Activated T-cell treated with anti-CD3 and anti-CD28 coated beads, Interleukin-2, amount 50 U/mL, for 24 hours (primary cell): ENCODE measurements around the gene CCDC68.
"Not testable (repeated sequence)": the region's sequence is repeated elsewhere in the genome, so short reads cannot be mapped to it uniquely, and the experiment has no call there.

Source experiments
- DNase-seq: peaks from one replicate; pipeline ENCODE4 v3.0.0-alpha.2; 2020
- H3K27ac Mint-ChIP-seq: 2 replicates; pipeline ENCODE4 v1.8.0; 2020; ENCODE audit warnings: mild to moderate bottlenecking, mixed read lengths
- H3K27me3 Mint-ChIP-seq: 2 replicates; pipeline ENCODE4 v1.8.0; 2020; ENCODE audit warnings: mixed read lengths
- H3K36me3 Mint-ChIP-seq: 2 replicates; pipeline ENCODE4 v1.8.0; 2020; ENCODE audit warnings: low read depth, mixed read lengths
- H3K4me1 Mint-ChIP-seq: 2 replicates; pipeline ENCODE4 v1.8.0; 2020; ENCODE audit warnings: low read depth, mixed read lengths
- H3K4me3 Mint-ChIP-seq: 2 replicates; pipeline ENCODE4 v1.8.0; 2020; ENCODE audit warnings: mild to moderate bottlenecking, moderate library complexity, mixed read lengths
- H3K9me3 Mint-ChIP-seq: 2 replicates; pipeline ENCODE4 v1.8.0; 2020; ENCODE audit warnings: mixed read lengths

CCDC68 gene

DNA sequence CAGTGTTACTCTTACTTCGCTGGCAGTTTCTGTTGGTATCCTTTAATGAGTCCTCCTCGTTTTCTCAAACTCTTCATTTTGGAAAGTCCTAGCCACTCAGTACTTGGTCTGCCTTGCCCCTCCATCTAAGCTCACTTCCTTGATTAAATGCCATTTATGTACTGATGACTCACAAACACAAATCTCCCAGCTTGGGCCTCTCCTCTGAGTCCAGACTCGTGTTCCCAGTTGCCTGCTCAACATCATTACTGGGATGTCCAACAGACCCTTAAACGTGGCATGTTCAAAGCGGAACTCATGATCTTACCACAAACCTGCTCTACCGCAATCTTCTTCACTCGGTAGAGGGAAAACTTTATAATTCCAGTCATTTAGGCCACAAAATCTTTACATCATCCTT, 13.8 kb upstream of the CCDC68 start:
- no peak for DNase-seq
- no peaks in the 10 kb centered on the region for H3K36me3 Mint-ChIP-seq
- no peak overlapping the region for H3K4me3 Mint-ChIP-seq
- H3K9me3 Mint-ChIP-seq: no peaks in the 10 kb centered on the region
- H3K27ac Mint-ChIP-seq: no peak overlapping the region
- H3K27me3 Mint-ChIP-seq: no peaks in the 10 kb centered on the region
- no peaks in the 10 kb centered on the region for H3K4me1 Mint-ChIP-seq

- Mint-ChIP-seq H3K36me3 (no peaks in the 10 kb centered on the region), H3K4me3 (no peak overlapping the region), H3K27me3 (peaks cover 4% of the 10 kb centered on the region), H3K27ac (no peak overlapping the region), H3K9me3 (peaks cover 2% of the 10 kb centered on the region), H3K4me1 (no peaks in the 10 kb centered on the region)
- DNase-seq: no peak
Observed at GRCh38 chr18:54968807-54969206, 9.5 kb upstream of the CCDC68 start.

GRCh38 chr18:54968237-54968636, 9.0 kb upstream of the CCDC68 start:
- not testable (repeated sequence) for H3K4me1 Mint-ChIP-seq, H3K36me3 Mint-ChIP-seq, H3K27ac Mint-ChIP-seq, DNase-seq, H3K4me3 Mint-ChIP-seq, H3K27me3 Mint-ChIP-seq, H3K9me3 Mint-ChIP-seq

DNA sequence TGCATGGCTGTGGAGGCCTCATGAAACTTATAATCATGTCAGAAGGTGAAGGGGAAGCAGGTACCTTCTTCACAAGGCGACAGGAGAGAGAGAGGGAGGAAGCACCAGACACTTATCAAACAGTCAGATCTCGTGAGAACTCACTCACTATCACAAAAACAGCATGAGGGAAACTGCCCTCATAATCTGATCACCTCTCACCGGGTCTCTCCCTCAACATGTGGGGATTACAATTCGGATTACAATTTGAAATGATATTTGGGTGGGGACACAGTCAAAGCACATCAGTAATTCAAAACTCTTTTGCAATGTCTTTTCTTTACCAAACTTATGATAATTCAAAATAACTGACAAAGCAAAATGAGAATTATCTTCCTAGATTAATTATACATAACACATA, 8.5 kb upstream of the CCDC68 start:
- Mint-ChIP-seq H3K27me3 (peaks cover 11% of the 10 kb centered on the region), H3K9me3 (peaks cover 2% of the 10 kb centered on the region), H3K27ac (no peak overlapping the region), H3K36me3 (no peaks in the 10 kb centered on the region), H3K4me3 (no peak overlapping the region), H3K4me1 (no peaks in the 10 kb centered on the region)
- DNase-seq: no peak

DNA sequence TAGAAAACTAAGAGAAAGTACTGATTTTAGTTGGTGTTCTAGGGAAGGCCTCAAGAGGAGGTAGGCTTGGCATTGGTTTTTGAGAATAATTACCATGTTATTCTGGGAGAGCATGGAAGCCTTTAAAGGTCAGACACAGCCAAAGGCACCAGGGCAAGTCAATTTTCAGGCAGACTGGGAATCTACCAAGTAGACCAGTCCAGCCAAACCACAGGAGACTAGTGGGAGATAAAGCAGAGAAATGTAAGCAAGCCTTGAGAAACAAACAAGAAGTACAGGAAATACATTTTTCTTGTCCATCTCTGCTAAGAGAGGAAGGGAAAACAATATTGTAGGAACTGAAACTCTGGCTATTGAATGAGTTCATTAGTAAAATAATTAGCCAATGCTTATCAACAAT, 5.5 kb upstream of the CCDC68 start:
- Mint-ChIP-seq H3K4me3 (no peak overlapping the region), H3K9me3 (peaks cover 2% of the 10 kb centered on the region), H3K4me1 (peaks cover 1% of the 10 kb centered on the region), H3K36me3 (no peaks in the 10 kb centered on the region), H3K27ac (no peak overlapping the region), H3K27me3 (peaks cover 38% of the 10 kb centered on the region)
- DNase-seq: no peak

DNA sequence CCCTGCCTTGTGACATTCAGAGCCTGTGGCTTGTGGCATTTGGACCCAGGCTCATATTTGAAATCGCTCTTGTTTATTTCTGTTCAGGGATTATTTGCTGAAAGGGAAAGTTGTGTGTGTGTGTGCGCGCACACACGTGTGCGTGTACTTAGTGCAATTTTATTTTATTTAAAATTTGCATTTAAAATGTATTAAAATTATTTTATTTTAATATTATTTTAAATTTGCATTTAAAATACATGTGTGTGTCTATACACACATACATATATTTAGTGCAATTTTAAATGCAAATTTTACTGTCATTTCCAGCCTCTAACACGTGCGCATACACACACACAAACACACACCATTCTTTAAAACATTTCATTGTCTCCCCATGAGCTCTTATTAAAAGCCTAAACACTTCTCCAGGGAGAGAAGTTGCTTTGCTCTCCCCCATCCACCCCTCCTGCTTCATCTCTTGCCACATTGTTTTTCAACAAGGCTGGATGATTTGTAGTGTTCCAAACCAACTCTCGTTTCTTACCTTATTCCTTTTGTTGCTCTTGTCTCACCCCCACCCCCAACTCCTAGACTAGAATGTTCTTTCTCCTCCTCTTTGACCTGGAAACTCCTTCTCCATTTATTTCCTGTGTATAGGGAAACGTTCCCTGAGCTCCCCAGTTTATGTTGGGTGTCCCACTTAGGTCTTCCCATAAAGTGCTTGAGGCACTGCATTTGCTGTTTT, 3.8 kb upstream of the CCDC68 start:
- peaks cover 2% of the 10 kb centered on the region for H3K4me1 Mint-ChIP-seq
- H3K4me3 Mint-ChIP-seq: no peak overlapping the region
- peaks cover 50% of the 10 kb centered on the region for H3K27me3 Mint-ChIP-seq
- no peaks in the 10 kb centered on the region for H3K36me3 Mint-ChIP-seq
- H3K9me3 Mint-ChIP-seq: peaks cover 2% of the 10 kb centered on the region
- no peak overlapping the region for H3K27ac Mint-ChIP-seq
- no peak for DNase-seq

- H3K27me3 Mint-ChIP-seq: peaks cover 60% of the 10 kb centered on the region
- no peak overlapping the region for H3K4me3 Mint-ChIP-seq
- H3K36me3 Mint-ChIP-seq: no peaks in the 10 kb centered on the region
- peaks cover 2% of the 10 kb centered on the region for H3K4me1 Mint-ChIP-seq
- H3K9me3 Mint-ChIP-seq: no peaks in the 10 kb centered on the region
- no peak overlapping the region for H3K27ac Mint-ChIP-seq
- DNase-seq: no peak
Observed at GRCh38 chr18:54961868-54962267, 2.6 kb upstream of the CCDC68 start.

- DNase-seq: no peak
- H3K36me3 Mint-ChIP-seq: no peaks in the 10 kb centered on the region
- no peaks in the 10 kb centered on the region for H3K9me3 Mint-ChIP-seq
- H3K4me1 Mint-ChIP-seq: peaks cover 2% of the 10 kb centered on the region
- peaks cover 65% of the 10 kb centered on the region for H3K27me3 Mint-ChIP-seq
- H3K4me3 Mint-ChIP-seq: no peak overlapping the region
- H3K27ac Mint-ChIP-seq: no peak overlapping the region
Observed at GRCh38 chr18:54961016-54961423, 1.8 kb upstream of the CCDC68 start.

- H3K27ac Mint-ChIP-seq: no peak overlapping the region
Observed at GRCh38 chr18:54960197-54960596, 936 bp upstream of the CCDC68 start.

GRCh38 chr18:54957996-54958395, 1.3 kb downstream of the CCDC68 start:
- no peak for DNase-seq
- no peaks in the 10 kb centered on the region for H3K9me3 Mint-ChIP-seq
- H3K27me3 Mint-ChIP-seq: peaks cover 60% of the 10 kb centered on the region
- no peak overlapping the region for H3K4me3 Mint-ChIP-seq
- no peak overlapping the region for H3K27ac Mint-ChIP-seq
- no peaks in the 10 kb centered on the region for H3K36me3 Mint-ChIP-seq
- peaks cover 2% of the 10 kb centered on the region for H3K4me1 Mint-ChIP-seq

More at GRCh38 chr18:54960197-54960596, 936 bp upstream of the CCDC68 start:
- no peak overlapping the region for H3K4me3 Mint-ChIP-seq
- H3K9me3 Mint-ChIP-seq: no peaks in the 10 kb centered on the region
- H3K4me1 Mint-ChIP-seq: peaks cover 2% of the 10 kb centered on the region
- DNase-seq: no peak
- H3K27me3 Mint-ChIP-seq: peaks cover 70% of the 10 kb centered on the region
- no peaks in the 10 kb centered on the region for H3K36me3 Mint-ChIP-seq

DNA sequence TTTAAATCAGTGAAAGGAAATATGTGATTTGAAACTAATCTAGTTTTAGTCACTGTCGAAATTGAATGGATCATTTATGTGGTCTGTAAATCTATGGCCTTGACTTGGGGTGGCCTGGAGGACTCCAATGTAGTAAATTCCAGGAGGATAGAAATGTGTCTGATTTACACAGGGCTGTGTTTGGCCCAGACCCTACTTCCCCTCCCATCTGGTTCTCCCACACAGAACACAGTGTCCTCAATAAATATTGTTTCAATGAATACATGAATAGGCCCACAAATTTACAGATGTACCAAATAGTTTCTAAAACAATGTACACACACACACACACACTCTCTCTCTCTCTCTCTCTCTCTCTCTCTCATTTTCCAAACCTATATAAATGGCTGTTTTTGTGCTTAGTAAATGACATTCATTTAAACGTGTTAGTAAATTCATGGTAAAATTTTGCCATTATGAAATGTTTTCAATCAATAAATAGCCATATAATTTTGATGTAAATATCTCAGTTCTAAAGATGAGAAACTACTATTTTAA, 1.9 kb downstream of the CCDC68 start:
- Mint-ChIP-seq H3K4me3 (no peak overlapping the region), H3K9me3 (no peaks in the 10 kb centered on the region), H3K36me3 (no peaks in the 10 kb centered on the region), H3K4me1 (peaks cover 2% of the 10 kb centered on the region), H3K27me3 (peaks cover 57% of the 10 kb centered on the region), H3K27ac (no peak overlapping the region)
- no peak for DNase-seq

- no peaks in the 10 kb centered on the region for H3K36me3 Mint-ChIP-seq
- no peaks in the 10 kb centered on the region for H3K9me3 Mint-ChIP-seq
- no peak for DNase-seq
- H3K4me3 Mint-ChIP-seq: no peak overlapping the region
- peaks cover 50% of the 10 kb centered on the region for H3K27me3 Mint-ChIP-seq
- no peak overlapping the region for H3K27ac Mint-ChIP-seq
- H3K4me1 Mint-ChIP-seq: peaks cover 3% of the 10 kb centered on the region
Observed at GRCh38 chr18:54956506-54956905, 2.8 kb downstream of the CCDC68 start.

- H3K4me3 Mint-ChIP-seq: no peak overlapping the region
- H3K4me1 Mint-ChIP-seq: peaks cover 8% of the 10 kb centered on the region
- no peaks in the 10 kb centered on the region for H3K36me3 Mint-ChIP-seq
- peaks cover 14% of the 10 kb centered on the region for H3K27me3 Mint-ChIP-seq
- no peak overlapping the region for H3K27ac Mint-ChIP-seq
- no peak for DNase-seq
- no peaks in the 10 kb centered on the region for H3K9me3 Mint-ChIP-seq
Observed at GRCh38 chr18:54952026-54952425, 7.2 kb downstream of the CCDC68 start.

GRCh38 chr18:54950221-54950620, 9.0 kb downstream of the CCDC68 start:
- Mint-ChIP-seq H3K9me3 (no peaks in the 10 kb centered on the region), H3K4me3 (no peak overlapping the region)
- no peak for DNase-seq

DNA sequence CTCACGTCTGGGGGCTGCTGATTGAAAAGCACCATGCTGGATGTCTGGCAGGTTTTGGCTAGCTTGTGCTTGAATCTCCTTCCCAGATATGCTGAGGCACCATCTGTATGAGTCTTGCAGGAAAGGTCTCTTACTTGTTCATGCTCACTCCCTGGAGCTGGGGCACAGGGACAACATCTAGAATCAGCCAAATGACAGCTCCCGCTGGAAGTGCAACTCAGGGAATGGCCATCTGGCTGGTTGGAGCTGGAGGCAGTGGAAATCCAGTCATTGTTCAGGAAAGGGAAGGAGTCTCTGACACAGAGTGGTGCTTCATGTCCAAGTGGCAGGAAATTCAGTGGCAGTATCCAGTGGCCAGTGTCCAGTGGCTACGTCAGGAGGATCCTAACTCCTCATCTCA, 9.7 kb downstream of the CCDC68 start:
- no peak overlapping the region for H3K27ac Mint-ChIP-seq
- H3K4me3 Mint-ChIP-seq: no peak overlapping the region
- peaks cover 3% of the 10 kb centered on the region for H3K27me3 Mint-ChIP-seq
- DNase-seq: no peak
- H3K9me3 Mint-ChIP-seq: no peaks in the 10 kb centered on the region
- peaks cover 26% of the 10 kb centered on the region for H3K4me1 Mint-ChIP-seq
- H3K36me3 Mint-ChIP-seq: no peaks in the 10 kb centered on the region

More at GRCh38 chr18:54950221-54950620, 9.0 kb downstream of the CCDC68 start:
- Mint-ChIP-seq H3K27ac (no peak overlapping the region), H3K27me3 (peaks cover 4% of the 10 kb centered on the region), H3K4me1 (peaks cover 25% of the 10 kb centered on the region), H3K36me3 (no peaks in the 10 kb centered on the region)
